Activated T-cell treated with anti-CD3 and anti-CD28 coated beads for 24 hours (primary cell): ENCODE data around the gene SKIC3.

Experiments
- DNase-seq: peaks from one replicate; pipeline ENCODE4 v3.0.0-alpha.2; 2020; ENCODE audit warnings: low read depth

Gene SKIC3

GRCh38 chr5:95530416-95530815, 24.4 kb downstream of the SKIC3 start:
- DNase-seq = no peak

- DNase-seq = no peak
Observed at GRCh38 chr5:95528565-95528964, 26.2 kb downstream of the SKIC3 start.

- no peak for DNase-seq
Observed at GRCh38 chr5:95526871-95527270, 27.9 kb downstream of the SKIC3 start.

- DNase-seq = no peak
Observed at GRCh38 chr5:95524423-95524822, 30.4 kb downstream of the SKIC3 start.

- no peak for DNase-seq
Observed at GRCh38 chr5:95520206-95520605, 34.6 kb downstream of the SKIC3 start.

- no peak for DNase-seq
Observed at GRCh38 chr5:95519681-95520080, 35.1 kb downstream of the SKIC3 start.

- no peak for DNase-seq
Observed at GRCh38 chr5:95519151-95519550, 35.6 kb downstream of the SKIC3 start.

- no peak for DNase-seq
Observed at GRCh38 chr5:95518417-95518816, 36.4 kb downstream of the SKIC3 start.

- DNase-seq = no peak
Observed at GRCh38 chr5:95511606-95512005, 43.2 kb downstream of the SKIC3 start.

- no peak for DNase-seq
Observed at GRCh38 chr5:95508550-95508949, 46.2 kb downstream of the SKIC3 start.
